ENCODE measurements around the gene SRL.
"Not testable (repeated sequence)": the region's sequence is repeated elsewhere in the genome, so short reads cannot be mapped to it uniquely, and the experiment has no call there.

The SRL gene

DNA sequence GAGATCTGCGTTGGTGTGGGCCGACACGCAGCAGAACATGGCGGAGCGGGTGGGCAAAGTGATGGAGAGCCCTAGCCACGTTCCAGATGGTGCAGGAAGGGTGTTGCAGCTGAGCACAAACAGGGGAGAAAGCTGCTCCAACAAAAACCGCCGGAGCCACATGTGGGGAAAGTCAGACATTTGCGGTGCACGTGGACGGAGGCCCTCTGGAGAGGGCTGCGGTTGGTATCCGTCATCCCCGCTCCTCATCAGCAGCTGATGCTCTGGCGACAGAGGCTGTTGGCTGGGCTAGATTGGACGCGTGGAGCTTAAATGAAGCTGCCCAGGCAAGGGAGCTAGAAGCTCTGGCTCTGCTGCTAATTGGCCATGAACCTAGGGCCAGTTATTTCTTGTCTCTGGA is 82.2 kb downstream of the SRL start:
- no peak for DNase-seq (ENCODE audit: low read depth)

DNA sequence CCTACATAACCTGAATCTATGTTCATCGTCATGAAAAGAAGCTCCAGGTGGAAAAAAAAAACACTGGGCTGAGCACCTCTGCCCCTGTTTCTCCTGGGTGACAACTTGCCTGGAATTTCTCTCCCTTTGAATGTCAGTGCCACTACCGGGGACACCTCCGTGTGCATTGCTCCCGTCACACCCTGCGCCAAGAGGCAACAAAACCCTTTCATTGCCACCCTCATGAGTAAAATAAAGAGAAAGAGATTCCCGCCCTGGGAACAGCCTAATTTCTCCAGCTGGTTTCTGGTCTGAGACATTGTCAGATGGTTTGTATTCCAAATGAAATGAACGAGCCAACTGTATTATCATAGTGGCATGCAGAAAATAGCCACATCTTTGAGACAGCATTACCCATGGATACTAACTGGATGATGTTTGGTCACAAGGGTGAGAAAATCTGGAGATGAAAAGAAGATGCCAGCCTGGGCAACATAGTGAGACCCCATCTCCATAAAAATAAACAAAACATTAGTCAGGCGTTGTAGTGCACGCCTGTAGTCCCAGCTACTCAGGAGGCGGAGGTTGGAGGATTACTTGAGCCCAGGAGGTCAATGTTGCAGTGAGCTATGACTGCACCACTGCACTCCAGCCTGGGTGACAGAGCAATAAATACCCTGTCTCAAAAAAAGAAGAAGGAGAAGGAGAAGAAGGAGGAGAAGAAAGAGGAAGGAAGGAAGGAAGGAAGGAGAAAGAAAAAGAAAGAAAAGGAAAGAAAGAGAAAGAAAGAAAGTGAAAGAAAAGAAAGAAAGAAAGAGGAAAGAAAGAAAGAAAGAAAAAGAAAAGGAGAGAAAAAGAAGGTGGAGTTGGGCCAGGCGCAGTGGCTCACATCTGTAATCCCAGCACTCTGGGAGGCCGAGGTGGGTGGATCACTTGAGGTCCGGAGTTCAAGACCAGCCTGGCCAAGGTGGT is 83.5 kb downstream of the SRL start:
- no peak for DNase-seq (ENCODE audit: low read depth)

DNA sequence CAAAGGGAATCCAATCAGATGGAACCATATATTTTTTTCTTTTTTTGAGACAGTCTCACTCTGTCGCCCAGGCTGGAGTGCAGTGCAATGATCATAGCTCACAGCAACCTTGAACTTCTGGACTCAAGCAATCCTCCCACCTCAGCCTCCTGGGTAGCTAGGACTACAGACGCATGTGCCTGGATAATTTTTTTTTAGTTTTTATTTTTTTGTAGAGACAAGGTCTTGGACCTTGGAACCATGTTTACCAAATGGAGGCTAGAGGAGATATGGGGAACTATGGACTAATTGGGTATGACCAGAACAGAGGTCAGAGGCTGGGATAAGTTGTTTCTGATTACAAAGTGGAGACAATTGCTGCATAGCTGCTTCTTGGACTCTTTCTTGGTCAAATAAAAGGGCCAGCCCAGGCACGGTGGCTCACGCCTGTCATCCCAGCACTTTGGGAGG is 84.5 kb downstream of the SRL start:
- no peak for DNase-seq (ENCODE audit: low read depth)

DNA sequence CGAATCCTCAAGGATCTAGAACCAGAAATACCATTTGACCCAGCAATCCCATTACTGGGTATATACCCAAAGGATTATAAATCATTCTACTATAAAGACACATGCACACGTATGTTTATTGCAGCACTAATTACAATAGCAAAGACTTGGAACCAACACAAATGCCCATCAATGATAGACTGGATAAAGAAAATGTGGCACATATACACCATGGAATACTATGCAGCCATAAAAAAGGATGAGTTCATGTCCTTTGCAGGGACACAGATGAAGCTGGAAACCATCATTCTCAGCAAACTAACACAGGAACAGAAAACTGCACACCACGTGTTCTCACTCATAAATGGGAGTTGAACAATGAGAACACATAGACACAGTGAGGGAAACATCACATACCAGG is 85.4 kb downstream of the SRL start:
- not testable (repeated sequence) for DNase-seq (ENCODE audit: low read depth)

DNA sequence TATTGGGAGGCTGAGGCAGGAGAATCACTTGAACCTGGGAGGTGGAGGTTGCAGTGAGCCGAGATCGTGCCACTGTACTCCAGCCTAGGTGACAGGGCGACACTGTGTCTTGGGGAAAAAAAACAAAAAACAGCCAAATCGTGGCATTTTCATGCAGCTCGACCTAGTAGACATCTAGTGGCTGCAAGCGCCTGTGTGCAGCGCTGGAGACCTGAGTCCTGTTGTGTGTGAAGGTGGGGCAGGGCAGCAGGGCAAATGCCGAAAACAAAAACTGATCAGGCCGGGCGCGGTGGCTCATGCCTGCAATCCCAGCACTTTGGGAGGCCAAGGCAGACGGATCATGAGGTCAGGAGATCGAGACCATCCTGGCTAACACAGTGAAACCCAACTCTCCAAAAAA is 88.5 kb downstream of the SRL start:
- not testable (repeated sequence) for DNase-seq (ENCODE audit: low read depth)

DNA sequence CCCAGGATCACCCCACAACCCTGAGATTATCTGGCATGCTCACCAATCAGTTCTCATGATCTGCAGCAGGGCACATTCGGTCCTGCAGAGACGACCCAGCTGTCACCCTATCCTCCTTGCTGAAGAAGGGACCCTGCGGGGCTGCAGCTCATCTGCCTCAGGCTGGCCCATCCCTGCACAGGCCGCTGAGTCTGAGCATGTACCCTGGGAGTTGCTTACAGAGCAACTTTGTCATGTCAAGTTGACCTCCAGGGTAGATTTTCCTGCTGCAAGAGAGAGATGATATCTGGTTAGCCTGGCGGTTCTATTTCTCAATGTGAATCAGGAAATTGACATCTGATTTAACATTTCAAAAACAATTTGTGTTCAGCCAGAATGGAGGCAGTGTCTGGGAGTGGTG is 89.6 kb downstream of the SRL start:
- no peak for DNase-seq (ENCODE audit: low read depth)

DNA sequence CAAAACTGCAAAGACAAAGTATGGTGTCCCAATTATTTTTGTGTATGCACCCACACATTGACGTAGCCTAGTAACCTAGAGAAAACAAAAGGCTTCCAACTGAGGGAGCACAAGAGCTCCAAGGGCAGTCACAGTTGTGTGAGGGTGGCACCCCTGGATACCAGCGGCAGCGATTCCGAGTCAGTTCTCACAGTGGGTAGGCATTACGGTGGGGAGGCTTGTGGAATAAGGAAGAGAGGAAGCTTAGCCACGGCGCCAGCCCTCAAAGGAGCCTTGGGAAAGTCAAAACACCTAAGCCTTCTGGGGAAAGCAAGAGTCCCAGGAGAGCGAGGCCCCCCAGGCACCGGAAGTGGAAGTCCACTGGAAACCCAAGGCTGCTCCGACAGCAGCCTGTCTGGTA is 94.6 kb downstream of the SRL start:
- no peak for DNase-seq (ENCODE audit: low read depth)

DNA sequence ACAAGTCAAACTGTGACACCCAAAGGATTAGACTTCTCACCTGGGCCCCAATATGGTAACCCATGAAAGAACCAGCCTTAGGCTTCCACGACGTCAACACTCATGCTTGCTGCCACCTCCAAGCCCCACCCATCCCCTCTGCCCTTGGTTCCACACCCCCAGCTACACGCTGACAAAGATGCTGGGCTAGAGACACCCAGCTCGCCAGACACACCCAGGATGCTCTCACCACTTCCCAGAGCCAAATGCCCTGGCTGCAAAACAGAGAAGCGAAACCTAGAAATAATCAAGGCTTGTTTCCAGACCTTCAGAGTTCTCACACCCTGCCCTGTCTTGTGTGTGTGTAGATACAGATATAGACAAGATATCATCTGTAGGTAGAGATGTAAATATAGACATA is 99.6 kb downstream of the SRL start:
- no peak for DNase-seq (ENCODE audit: low read depth)

DNA sequence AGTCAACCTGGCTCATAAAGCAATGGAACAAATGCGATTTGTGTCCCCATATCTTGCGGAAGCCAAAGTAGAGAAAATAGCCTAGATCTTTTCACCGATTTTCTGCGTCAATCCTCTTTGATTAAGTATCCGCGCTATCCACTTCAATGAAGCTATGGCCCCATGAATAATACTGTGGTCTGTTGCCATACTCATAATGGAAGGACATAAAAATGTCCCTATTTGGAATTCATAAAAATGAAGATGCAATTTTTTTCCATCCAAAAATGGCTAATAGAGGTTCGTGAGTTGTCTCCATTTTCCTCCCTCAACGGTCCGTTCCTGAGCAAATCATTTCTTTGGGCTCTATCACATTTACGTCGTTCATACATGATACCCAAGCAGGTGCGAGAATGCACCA is 100.3 kb downstream of the SRL start:
- DNase-seq (ENCODE audit: low read depth) = no peak

DNA sequence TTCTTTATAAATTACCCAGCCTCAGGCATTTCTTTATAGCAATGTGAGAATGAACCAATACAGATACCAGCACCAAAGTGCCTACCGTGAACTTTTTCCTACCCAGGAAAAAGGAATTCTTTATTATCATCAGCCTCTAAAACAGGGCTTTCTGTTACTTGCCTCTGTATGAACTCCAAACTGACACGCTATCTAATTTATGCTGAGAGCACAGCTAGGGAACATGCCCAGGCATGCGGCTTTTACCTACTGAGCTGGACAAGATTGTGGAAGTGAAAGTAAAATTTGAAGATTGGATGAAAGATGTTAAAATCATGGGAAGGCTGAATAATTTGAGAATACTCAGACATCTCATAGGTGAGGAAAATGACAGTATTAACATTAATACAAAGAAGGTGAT is 101.2 kb downstream of the SRL start:
- DNase-seq (ENCODE audit: low read depth) = peak; percentile 62

DNA sequence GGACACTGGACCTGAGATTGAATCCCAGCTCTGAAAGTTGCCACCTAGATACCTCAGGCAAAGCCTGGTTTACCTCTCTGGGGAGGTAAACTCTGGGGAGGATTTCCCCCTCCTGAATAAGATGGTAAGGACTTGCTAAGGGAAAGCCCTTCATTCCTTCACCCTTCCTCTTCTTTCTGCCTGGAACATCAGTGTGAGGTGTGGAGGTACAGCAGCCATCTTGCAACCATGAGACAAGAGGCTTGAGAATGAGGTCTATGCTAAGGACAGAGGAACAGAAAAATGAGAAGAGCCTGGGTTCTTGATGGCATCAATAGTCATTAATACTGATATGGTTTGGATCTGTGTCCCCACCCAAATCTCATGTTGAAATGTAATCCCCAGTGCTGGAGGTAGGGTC is 101.9 kb downstream of the SRL start:
- DNase-seq (ENCODE audit: low read depth) = no peak
